Activated CD4-positive, alpha-beta T cell treated with anti-CD3 and anti-CD28 coated beads, Interleukin-2, amount 10 ng/mL, durations not matched to agents 24 days and 14 days (primary cell): ENCODE data around the gene ENKD1. TPM values are rescaled to one million over a fixed set of nuclear protein-coding genes. Genes with fewer than 3 reads are reported as not detected.

ENCODE experiments used
- DNase-seq: peaks from one replicate; pipeline ENCODE4 v3.0.0; 2022
- H3K27ac Mint-ChIP-seq: one replicate; pipeline ENCODE4 v1.8.0; 2022; ENCODE audit warnings: mild to moderate bottlenecking, mixed read lengths
- H3K27me3 Mint-ChIP-seq: one replicate; pipeline ENCODE4 v1.8.0; 2022; ENCODE audit warnings: mixed read lengths
- H3K36me3 Mint-ChIP-seq: one replicate; pipeline ENCODE4 v1.8.0; 2022; ENCODE audit warnings: low read depth, mild to moderate bottlenecking, mixed read lengths
- H3K4me1 Mint-ChIP-seq: one replicate; pipeline ENCODE4 v1.8.0; 2021; ENCODE audit warnings: mixed read lengths
- H3K4me3 Mint-ChIP-seq: one replicate; pipeline ENCODE4 v1.8.0; 2022; ENCODE audit warnings: mild to moderate bottlenecking, moderate library complexity, mixed read lengths
- H3K9me3 Mint-ChIP-seq: one replicate; pipeline ENCODE4 v1.8.0; 2021; ENCODE audit warnings: mixed read lengths
- intact Hi-C: fragments of 100-400 bp; cut with micrococcal nuclease; formaldehyde crosslinking; loops from one replicate; pipeline ENCODE4 v1.15.1; 2023
- total RNA-seq: library from RNA; stranded (reverse); gene quantifications from 2 replicates; pipeline ENCODE4 v1.2.3, GENCODE V29; 2022

Gene ENKD1
- total RNA-seq, 1 donor from 2014 or later: 13.8 TPM

DNA sequence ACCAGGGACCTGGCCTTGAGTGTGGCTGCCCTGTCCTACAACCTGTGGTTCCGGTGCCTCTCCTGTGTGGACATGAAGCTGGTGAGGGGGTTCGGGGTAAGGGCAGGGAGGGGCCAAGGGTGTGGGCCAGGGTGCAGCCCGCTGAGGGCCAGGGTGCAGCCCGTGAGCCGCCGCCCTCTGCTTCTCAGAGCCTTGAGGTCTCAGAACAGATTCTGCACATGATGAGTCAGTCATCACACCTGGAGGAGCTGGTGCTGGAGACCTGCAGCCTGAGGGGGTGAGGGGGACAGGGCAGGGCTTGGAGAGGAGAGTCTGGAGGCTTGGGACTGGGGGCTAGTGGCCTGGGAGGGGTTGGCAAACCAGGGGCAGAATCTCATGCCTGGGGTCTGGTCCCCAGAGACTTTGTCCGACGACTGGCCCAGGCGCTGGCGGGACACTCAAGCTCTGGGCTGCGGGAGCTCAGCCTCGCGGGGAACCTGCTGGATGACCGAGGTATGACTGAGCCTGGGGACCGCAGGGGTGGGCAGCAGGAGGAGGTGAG, 19.4 kb downstream of the ENKD1 start:
- DNase-seq: no peak
- H3K4me3 Mint-ChIP-seq: peak overlapping the region; percentile 76
- peaks cover 23% of the 10 kb centered on the region for H3K4me1 Mint-ChIP-seq
- no peaks in the 10 kb centered on the region for H3K9me3 Mint-ChIP-seq
- H3K27ac Mint-ChIP-seq: no peak overlapping the region
- H3K36me3 Mint-ChIP-seq: peaks cover 41% of the 10 kb centered on the region
- intact Hi-C loops: no loop called here
- no peaks in the 10 kb centered on the region for H3K27me3 Mint-ChIP-seq

DNA sequence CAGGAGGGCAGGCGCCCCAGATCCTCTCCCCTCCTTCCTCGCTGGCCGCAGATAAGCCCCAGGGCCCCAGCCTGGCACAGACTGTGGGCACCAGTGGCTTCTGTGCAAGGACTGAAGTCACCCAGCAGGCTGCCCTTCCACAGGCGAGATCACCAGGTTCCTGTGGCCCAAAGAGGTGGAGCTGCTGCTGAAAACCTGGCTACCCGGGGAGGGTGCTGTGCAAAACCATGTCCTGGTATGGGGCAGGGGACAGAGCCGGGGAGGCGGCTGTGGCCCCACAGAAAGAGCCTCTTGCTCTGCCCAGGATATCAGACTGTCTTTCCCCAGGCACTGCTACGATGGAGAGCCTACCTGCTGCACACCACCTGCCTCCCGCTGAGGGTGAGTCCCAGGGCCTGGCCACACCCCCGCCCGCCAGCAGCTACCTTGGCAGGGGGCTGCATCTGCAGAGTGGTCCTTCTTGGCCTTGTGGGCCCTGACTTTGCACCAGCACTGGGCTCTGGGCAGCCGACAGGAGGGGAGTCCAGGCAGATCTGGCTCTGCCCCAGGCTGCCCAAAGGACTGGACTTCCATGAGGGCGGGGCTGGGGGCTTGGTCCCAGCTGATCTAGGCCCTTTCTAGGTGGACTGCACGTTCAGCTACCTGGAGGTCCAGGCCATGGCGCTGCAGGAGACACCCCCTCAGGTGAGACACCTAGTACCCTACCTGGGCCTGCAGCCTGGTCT, 21.0 kb downstream of the ENKD1 start:
- DNase-seq: no peak
- Mint-ChIP-seq H3K9me3 (no peaks in the 10 kb centered on the region), H3K4me3 (peak overlapping the region; percentile 88), H3K36me3 (peaks cover 26% of the 10 kb centered on the region), H3K4me1 (peaks cover 17% of the 10 kb centered on the region), H3K27ac (peak overlapping the region; percentile 88), H3K27me3 (no peaks in the 10 kb centered on the region)
- intact Hi-C loops: loop anchor here (1.0 to 2.0 kb wide), 3 partner anchors 15 to 165 kb away; partner anchors contain the start of genes ACD, ATP6V0D1 and PARD6A

- no peaks in the 10 kb centered on the region for H3K27me3 Mint-ChIP-seq
- H3K4me1 Mint-ChIP-seq: peaks cover 15% of the 10 kb centered on the region
- H3K36me3 Mint-ChIP-seq: peaks cover 17% of the 10 kb centered on the region
- intact Hi-C loops: loop anchor here (1.0 to 2.0 kb wide), 4 partner anchors 17 to 163 kb away; partner anchors contain the start of genes ACD, ATP6V0D1, CTCF and PARD6A
- no peak for DNase-seq
- H3K4me3 Mint-ChIP-seq: peak overlapping the region; percentile 88
- H3K27ac Mint-ChIP-seq: peak overlapping the region; percentile 74
- no peaks in the 10 kb centered on the region for H3K9me3 Mint-ChIP-seq
Observed at GRCh38 chr16:67644038-67644437, 22.5 kb downstream of the ENKD1 start.

DNA sequence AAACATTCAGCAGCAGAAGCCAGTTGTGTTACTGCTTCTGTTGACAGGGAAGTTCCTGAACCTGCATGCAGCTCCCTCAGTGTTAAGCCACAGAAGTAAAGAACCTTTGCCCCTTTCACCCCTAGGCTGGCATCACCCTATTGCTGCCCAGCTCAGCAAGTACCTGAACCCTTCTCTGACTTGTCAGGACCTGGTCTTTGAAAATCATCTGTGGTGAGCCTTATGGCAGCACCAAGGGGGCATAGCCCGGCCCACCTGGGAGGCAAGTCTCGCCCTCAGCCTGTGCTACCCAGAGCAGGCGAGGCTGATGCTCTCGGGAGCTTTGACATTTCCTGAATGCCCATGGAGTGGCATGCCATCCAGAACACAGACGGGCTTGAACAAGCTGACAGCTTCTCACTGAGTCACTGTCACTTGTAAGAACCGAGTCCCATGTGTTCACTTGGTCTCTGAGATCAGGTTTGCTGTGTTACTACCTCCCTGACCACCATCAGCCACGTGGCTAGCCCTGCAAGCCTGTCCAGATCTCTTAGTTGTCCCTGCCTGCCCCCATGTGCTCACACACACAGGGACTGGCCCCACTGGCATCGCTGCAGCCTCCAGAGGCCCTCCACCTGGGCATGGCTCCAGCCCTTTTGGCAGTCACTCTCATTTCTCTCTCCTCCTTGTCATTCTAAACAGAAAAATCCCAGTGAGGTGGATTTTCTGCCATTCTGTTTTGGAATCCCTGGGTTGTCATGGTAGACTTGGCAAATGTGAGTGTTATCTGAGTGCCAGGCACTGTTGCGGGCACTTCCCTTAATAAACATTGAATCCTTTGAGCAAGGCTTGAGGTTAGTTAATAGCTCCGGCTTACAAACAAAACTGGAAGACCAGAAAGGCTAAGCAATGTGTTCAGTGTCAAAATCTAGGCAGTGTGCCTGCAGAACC, 24.5 kb downstream of the ENKD1 start:
- H3K36me3 Mint-ChIP-seq: peaks cover 20% of the 10 kb centered on the region
- intact Hi-C loops: no loop called here
- H3K4me3 Mint-ChIP-seq: no peak overlapping the region
- peaks cover 12% of the 10 kb centered on the region for H3K4me1 Mint-ChIP-seq
- H3K27ac Mint-ChIP-seq: no peak overlapping the region
- no peaks in the 10 kb centered on the region for H3K27me3 Mint-ChIP-seq
- H3K9me3 Mint-ChIP-seq: no peaks in the 10 kb centered on the region
- DNase-seq: no peak

DNA sequence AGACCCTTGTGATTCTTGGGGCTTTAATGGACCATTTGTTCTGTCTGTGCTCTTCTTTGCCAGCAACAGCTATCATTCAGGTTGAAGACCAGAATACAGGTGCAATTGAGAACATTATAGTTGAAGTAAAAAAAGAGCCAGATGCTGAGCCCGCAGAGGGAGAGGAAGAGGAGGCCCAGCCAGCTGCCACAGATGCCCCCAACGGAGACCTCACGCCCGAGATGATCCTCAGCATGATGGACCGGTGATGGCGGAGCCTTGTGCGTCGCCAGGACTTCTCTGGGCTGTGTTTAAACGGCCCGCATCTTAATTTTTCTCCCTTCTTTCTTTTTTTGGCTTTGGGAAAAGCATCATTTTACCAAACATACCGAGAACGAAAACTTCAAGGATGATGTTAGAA, 28.9 kb downstream of the ENKD1 start:
- Mint-ChIP-seq H3K4me1 (no peaks in the 10 kb centered on the region), H3K27ac (no peak overlapping the region), H3K4me3 (no peak overlapping the region), H3K9me3 (no peaks in the 10 kb centered on the region), H3K27me3 (no peaks in the 10 kb centered on the region), H3K36me3 (peaks cover 35% of the 10 kb centered on the region)
- intact Hi-C loops: no loop called here
- DNase-seq: no peak

GRCh38 chr16:67636713-67637112, 29.8 kb downstream of the ENKD1 start:
- DNase-seq: no peak
- Mint-ChIP-seq H3K27ac (no peak overlapping the region), H3K4me1 (no peaks in the 10 kb centered on the region), H3K4me3 (no peak overlapping the region), H3K27me3 (no peaks in the 10 kb centered on the region), H3K9me3 (no peaks in the 10 kb centered on the region), H3K36me3 (peaks cover 42% of the 10 kb centered on the region)
- intact Hi-C loops: no loop called here

DNA sequence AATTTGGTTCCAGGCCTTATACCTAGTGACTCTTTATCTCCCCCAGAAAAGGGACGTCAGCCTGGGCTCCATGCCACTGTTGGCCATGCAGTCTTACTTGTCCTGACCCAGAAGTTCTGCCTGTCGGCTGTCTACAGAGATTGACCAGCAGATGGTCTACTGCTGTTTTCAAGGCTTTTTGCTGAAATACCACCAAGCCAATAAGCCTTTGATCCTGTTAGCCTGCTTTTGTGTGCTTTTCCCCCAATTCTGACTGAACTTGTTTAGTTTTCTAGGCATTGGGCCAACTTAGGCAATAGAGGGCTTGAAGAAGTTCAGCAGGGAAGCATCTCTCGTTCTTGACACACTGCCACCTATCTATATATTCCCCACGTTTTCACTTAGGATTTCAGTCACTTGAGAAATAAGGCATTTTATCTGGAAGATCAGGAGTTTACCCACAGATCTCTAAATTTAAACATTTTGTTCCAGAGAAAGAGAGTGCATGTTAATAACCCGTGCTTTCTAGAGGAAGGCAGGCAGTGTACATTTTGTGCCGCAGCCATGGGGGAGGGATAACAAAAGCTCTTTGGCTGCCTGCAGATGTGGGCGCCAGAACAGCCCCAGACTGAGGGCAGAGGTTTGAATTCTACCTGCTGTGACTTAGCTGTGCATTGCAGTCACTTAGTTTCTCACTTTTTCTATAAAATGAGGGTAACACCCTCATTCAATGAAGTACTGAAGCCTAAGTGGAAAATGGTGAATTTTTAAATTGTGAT, 34.0 kb downstream of the ENKD1 start:
- H3K27ac Mint-ChIP-seq: no peak overlapping the region
- no peaks in the 10 kb centered on the region for H3K4me1 Mint-ChIP-seq
- no peaks in the 10 kb centered on the region for H3K27me3 Mint-ChIP-seq
- H3K4me3 Mint-ChIP-seq: no peak overlapping the region
- intact Hi-C loops: no loop called here
- H3K36me3 Mint-ChIP-seq: peaks cover 50% of the 10 kb centered on the region
- no peaks in the 10 kb centered on the region for H3K9me3 Mint-ChIP-seq
- DNase-seq: no peak

GRCh38 chr16:67628216-67628615, 38.3 kb downstream of the ENKD1 start:
- H3K4me3 Mint-ChIP-seq: no peak overlapping the region
- intact Hi-C loops: no loop called here
- peaks cover 52% of the 10 kb centered on the region for H3K36me3 Mint-ChIP-seq

GRCh38 chr16:67613808-67614207, 52.7 kb downstream of the ENKD1 start:
- Mint-ChIP-seq H3K27me3 (no peaks in the 10 kb centered on the region), H3K4me3 (no peak overlapping the region), H3K4me1 (no peaks in the 10 kb centered on the region), H3K36me3 (peaks cover 36% of the 10 kb centered on the region), H3K27ac (no peak overlapping the region), H3K9me3 (no peaks in the 10 kb centered on the region)
- peak; percentile 63 for DNase-seq
- intact Hi-C loops: no loop called here

More at GRCh38 chr16:67628216-67628615, 38.3 kb downstream of the ENKD1 start:
- Mint-ChIP-seq H3K27ac (no peak overlapping the region), H3K4me1 (no peaks in the 10 kb centered on the region), H3K27me3 (no peaks in the 10 kb centered on the region), H3K9me3 (no peaks in the 10 kb centered on the region)
- DNase-seq: no peak

Other genes with a start within 250 kb of the ENKD1 start
- 3.5 and 5.2 TPM in 2 replicates for gene HSD11B2, start 235.6 kb downstream of the ENKD1 start, total RNA-seq
- gene ATP6V0D1, start 185.6 kb downstream of the ENKD1 start, total RNA-seq: 30.9 and 31.8 TPM in 2 replicates
- not detected in 2 replicates for gene AGRP, start 183.2 kb downstream of the ENKD1 start, total RNA-seq
- gene RIPOR1, start 137.9 kb downstream of the ENKD1 start, total RNA-seq: 23.3 and 27.7 TPM in 2 replicates
- gene CTCF, start 104.2 kb downstream of the ENKD1 start, total RNA-seq: 60.2 and 62.5 TPM in 2 replicates
- gene CARMIL2, start 21.6 kb downstream of the ENKD1 start, total RNA-seq: 219 and 229 TPM in 2 replicates
- gene ACD, start 6.5 kb downstream of the ENKD1 start, total RNA-seq: 54.0 and 55.1 TPM in 2 replicates
- gene PARD6A, start 5.8 kb downstream of the ENKD1 start, total RNA-seq: 13.5 and 14.0 TPM in 2 replicates
- gene C16orf86, start 64 bp upstream of the ENKD1 start, total RNA-seq: 0.68 and 1.5 TPM in 2 replicates
- 16.2 and 18.3 TPM in 2 replicates for gene GFOD2, start 52.6 kb upstream of the ENKD1 start, total RNA-seq
- gene RANBP10, start 139.8 kb upstream of the ENKD1 start, total RNA-seq: 18.2 and 18.6 TPM in 2 replicates
- 0.65 and 0.80 TPM in 2 replicates for gene TSNAXIP1, start 140.1 kb upstream of the ENKD1 start, total RNA-seq
- 46.4 and 48.7 TPM in 2 replicates for gene THAP11, start 175.6 kb upstream of the ENKD1 start, total RNA-seq
- gene NUTF2, start 180.2 kb upstream of the ENKD1 start, total RNA-seq: 184 and 188 TPM in 2 replicates
- 37.0 and 44.5 TPM in 2 replicates for gene CENPT, start 180.9 kb upstream of the ENKD1 start, total RNA-seq
- 112 and 122 TPM in 2 replicates for gene EDC4, start 206.3 kb upstream of the ENKD1 start, total RNA-seq
- 0.63 TPM in 1 of 2 replicates, not detected in the other for gene NRN1L, start 218.1 kb upstream of the ENKD1 start, total RNA-seq
- 14.4 and 16.3 TPM in 2 replicates for gene PSKH1, start 226.5 kb upstream of the ENKD1 start, total RNA-seq